Uterus (tissue), 2 donors: Measurements from ENCODE around the gene CCSER2.

Experiments
- CTCF ChIP-seq, 4 experiments: fragments of 200-600 bp in 2 of 4; fragments of 450-650 bp in 2 of 4; sonication (generic) in 2 of 4; IDR thresholded peaks; one replicate each; pipeline ENCODE4 v1.5.1; 2016 to 2019; ENCODE audit warnings: antibody characterized with exemption in 4 of 4, mild to moderate bottlenecking in 2 of 4, moderate library complexity in 1 of 4
- POLR2A ChIP-seq, 2 donors: fragments of 450-650 bp; IDR thresholded peaks; one replicate each; pipeline ENCODE4 v1.6.1; 2016; ENCODE audit warnings: antibody characterized with exemption in 2 of 2, mild to moderate bottlenecking in 1 of 2, moderate library complexity in 1 of 2

DNA sequence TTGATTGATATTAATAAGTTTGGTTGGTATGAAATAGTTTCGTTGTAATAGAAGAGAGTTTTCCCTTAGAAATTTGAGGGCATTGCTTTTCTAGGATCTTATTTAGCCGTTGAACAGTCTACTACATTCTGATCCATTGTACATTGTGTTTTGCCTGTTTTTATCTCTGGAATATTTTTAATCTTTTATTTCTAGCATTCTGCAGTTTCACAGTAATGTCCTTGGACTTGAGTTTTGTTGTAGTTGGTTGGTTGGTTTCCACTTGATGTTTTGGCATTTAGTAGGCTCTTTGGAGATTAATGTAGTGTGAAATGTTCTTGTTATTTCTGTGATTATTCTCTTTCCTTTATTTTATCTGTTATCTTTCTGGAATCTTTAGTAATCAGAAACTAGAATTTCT, 112.4 kb downstream of the CCSER2 start:
- TF ChIP-seq CTCF (IDR thresholded peaks at IDR 0.05) (no peak), POLR2A (IDR thresholded peaks at IDR 0.05) (no peak)
